SK-N-SH treated with all-trans-retinoic acid at 6 μM for 48 hours (cell line): Measurements from ENCODE around the gene ZNF683.

Experiments used
- ATAC-seq: fragments of 200-7000 bp; cut with Tn5 transposase; 3 replicates; pipeline ENCODE4 v1.9.1; 2020; ENCODE audit warnings: mild to moderate bottlenecking, moderate library complexity
- BACH2 ChIP-seq: fragments of 250-450 bp; sonication (Bioruptor Pico); IDR thresholded peaks from 2 replicates; pipeline ENCODE4 v1.9.0; 2021; ENCODE audit warnings: mild to moderate bottlenecking, borderline replicate concordance
- CREB5 ChIP-seq: fragments of 250-450 bp; sonication (Bioruptor Pico); IDR thresholded peaks from 2 replicates; pipeline ENCODE4 v1.5.1; 2020; ENCODE audit warnings: low read depth, mild to moderate bottlenecking, moderate library complexity
- CSDC2 ChIP-seq: fragments of 250-450 bp; sonication (Bioruptor Pico); IDR thresholded peaks from 2 replicates; pipeline ENCODE4 v1.5.0; 2020; ENCODE audit warnings: mild to moderate bottlenecking, moderate library complexity
- CSRNP3 ChIP-seq: fragments of 250-450 bp; sonication (Bioruptor Pico); IDR thresholded peaks from 2 replicates; pipeline ENCODE4 v1.5.1; 2021; ENCODE audit warnings: mild to moderate bottlenecking, moderate library complexity
- ESRRG ChIP-seq: fragments of 250-450 bp; sonication (Bioruptor Pico); IDR thresholded peaks from 2 replicates; pipeline ENCODE4 v1.6.1; 2021; ENCODE audit warnings: mild to moderate bottlenecking
- GLIS3 ChIP-seq: fragments of 250-450 bp; sonication (Bioruptor Pico); IDR thresholded peaks from 2 replicates; pipeline ENCODE4 v1.5.0; 2020; ENCODE audit warnings: mild to moderate bottlenecking, moderate library complexity
- ISL1 ChIP-seq: fragments of 250-450 bp; sonication (Bioruptor Pico); IDR thresholded peaks from 2 replicates; pipeline ENCODE4 v2.1.2; 2022; ENCODE audit warnings: mild to moderate bottlenecking, moderate library complexity
- OSR1 ChIP-seq: fragments of 250-450 bp; sonication (Bioruptor Pico); IDR thresholded peaks from 2 replicates; pipeline ENCODE4 v1.8.0; 2022; ENCODE audit warnings: moderate library complexity, mild to moderate bottlenecking, inconsistent platforms
- PATZ1 ChIP-seq: fragments of 250-450 bp; sonication (Bioruptor Pico); IDR thresholded peaks from 2 replicates; pipeline ENCODE4 v1.8.0; 2020; ENCODE audit warnings: mild to moderate bottlenecking, moderate library complexity, borderline replicate concordance
- POU6F1 ChIP-seq: fragments of 250-450 bp; sonication (Bioruptor Pico); IDR thresholded peaks from 2 replicates; pipeline ENCODE4 v1.8.0; 2021; ENCODE audit warnings: low read depth, mild to moderate bottlenecking, moderate library complexity, borderline replicate concordance
- PPARA ChIP-seq: fragments of 250-450 bp; sonication (Bioruptor Pico); IDR thresholded peaks from 2 replicates; pipeline ENCODE4 v1.5.0; 2020; ENCODE audit warnings: mild to moderate bottlenecking, borderline replicate concordance
- RARB ChIP-seq: fragments of 250-450 bp; sonication (Bioruptor Pico); IDR thresholded peaks from 2 replicates; pipeline ENCODE4 v1.8.0; 2021; ENCODE audit warnings: mild to moderate bottlenecking, moderate library complexity
- SNAI2 ChIP-seq: fragments of 250-450 bp; sonication (Bioruptor Pico); IDR thresholded peaks from 2 replicates; pipeline ENCODE4 v1.5.0; 2020; ENCODE audit warnings: mild to moderate bottlenecking, moderate library complexity
- TCF4 ChIP-seq: fragments of 250-450 bp; sonication (Bioruptor Pico); IDR thresholded peaks from 2 replicates; pipeline ENCODE4 v1.8.0; 2021; ENCODE audit warnings: mild to moderate bottlenecking, moderate library complexity, borderline replicate concordance
- TOX ChIP-seq: fragments of 250-450 bp; sonication (Bioruptor Pico); IDR thresholded peaks from 2 replicates; pipeline ENCODE4 v1.8.0; 2021; ENCODE audit warnings: mild to moderate bottlenecking, moderate library complexity, borderline replicate concordance
- TSHZ2 ChIP-seq: fragments of 250-450 bp; sonication (Bioruptor Pico); IDR thresholded peaks from 2 replicates; pipeline ENCODE4 v1.5.0; 2020; ENCODE audit warnings: mild to moderate bottlenecking, moderate library complexity
- ZC3H10 ChIP-seq: fragments of 250-450 bp; sonication (Bioruptor Pico); IDR thresholded peaks from 2 replicates; pipeline ENCODE4 v1.5.1; 2021; ENCODE audit warnings: mild to moderate bottlenecking, moderate library complexity
- ZFP3 ChIP-seq: fragments of 250-450 bp; sonication (Bioruptor Pico); IDR thresholded peaks from 2 replicates; pipeline ENCODE4 v1.5.0; 2020; ENCODE audit warnings: mild to moderate bottlenecking, moderate library complexity
- ZNF565 ChIP-seq: fragments of 450-650 bp; formaldehyde crosslinking; conservative IDR thresholded peaks from 2 replicates; pipeline ENCODE4 v1.5.0; 2020; ENCODE audit warnings: low read depth, mild to moderate bottlenecking, moderate library complexity
- ZNF70 ChIP-seq: fragments of 450-650 bp; formaldehyde crosslinking; IDR thresholded peaks from 2 replicates; pipeline ENCODE4 v1.5.0; 2020; ENCODE audit warnings: mild to moderate bottlenecking, moderate library complexity

Gene ZNF683

GRCh38 chr1:26399034-26399433 is 26.5 kb upstream of the ZNF683 start:
- TF ChIP-seq ZNF565: no peak
- TF ChIP-seq ZC3H10 (CRISPR knock-in tag): no peak
- TF ChIP-seq POU6F1 (CRISPR knock-in tag): no peak
- no peak for TF ChIP-seq ESRRG (CRISPR knock-in tag)
- no peak for TF ChIP-seq SNAI2 (CRISPR knock-in tag)
- TF ChIP-seq BACH2 (CRISPR knock-in tag): no peak
- TF ChIP-seq RARB (CRISPR knock-in tag): no peak
- no peak for TF ChIP-seq TOX (CRISPR knock-in tag)
- TF ChIP-seq PPARA (CRISPR knock-in tag): no peak
- no peak for TF ChIP-seq PATZ1 (CRISPR knock-in tag)
- no peak for TF ChIP-seq CSRNP3 (CRISPR knock-in tag)
- no peak for TF ChIP-seq OSR1 (CRISPR knock-in tag)
- no peak for ATAC-seq

GRCh38 chr1:26395754-26396153 is 23.2 kb upstream of the ZNF683 start:
- no peak for TF ChIP-seq PPARA (CRISPR knock-in tag)
- no peak for TF ChIP-seq TOX (CRISPR knock-in tag)
- no peak for TF ChIP-seq ZFP3 (CRISPR knock-in tag)
- no peak for TF ChIP-seq ISL1 (CRISPR knock-in tag)
- TF ChIP-seq PATZ1 (CRISPR knock-in tag): no peak
- no peak for TF ChIP-seq CSDC2 (CRISPR knock-in tag)
- TF ChIP-seq OSR1 (CRISPR knock-in tag): no peak
- TF ChIP-seq TCF4 (CRISPR knock-in tag): no peak
- no peak for TF ChIP-seq ZNF70
- no peak for TF ChIP-seq POU6F1 (CRISPR knock-in tag)
- TF ChIP-seq TSHZ2 (CRISPR knock-in tag): no peak
- TF ChIP-seq SNAI2 (CRISPR knock-in tag): no peak
- TF ChIP-seq GLIS3: no peak
- no peak for ATAC-seq

GRCh38 chr1:26391450-26391849 is 18.9 kb upstream of the ZNF683 start:
- no peak for TF ChIP-seq CREB5
- TF ChIP-seq PATZ1 (CRISPR knock-in tag): no peak
- no peak for TF ChIP-seq CSRNP3 (CRISPR knock-in tag)
- TF ChIP-seq RARB (CRISPR knock-in tag): no peak
- no peak for TF ChIP-seq ESRRG (CRISPR knock-in tag)
- no peak for TF ChIP-seq GLIS3
- ATAC-seq: peak; percentile 92
